Endothelial cell of umbilical vein (primary cell): ENCODE data around the gene FAM83F. TPM values are rescaled to one million over a fixed set of nuclear protein-coding genes. Genes with fewer than 3 reads are reported as not detected.

Experiments used
- BruUV-seq: library from RNA; stranded (reverse); fragments of 400-500 nt; replicated peaks from 2 replicates; lab custom pipeline; 2021; lab: Mats Ljungman, UMichigan
- CTCF ChIA-PET: fragments of 300-600, 350-600 bp; sonication (Branson Sonifier 250); formaldehyde crosslinking; loops from one replicate; lab custom pipeline; 2021; ENCODE audit warnings: antibody characterized with exemption, inconsistent platforms; lab: Charles Lee
- POLR2A ChIA-PET: fragments of 300-600, 350-600 bp; sonication (Branson Sonifier 250); formaldehyde crosslinking; loops from one replicate; lab custom pipeline; 2021; ENCODE audit warnings: antibody characterized with exemption, inconsistent platforms; lab: Charles Lee
- DNase-seq: peaks from one replicate; pipeline ENCODE4 v3.0.0-alpha.2; 2011; ENCODE audit warnings: low read depth, low spot score
- FAIRE-seq: peaks from 2 replicates; lab custom pipeline; 2011; peaks lifted over from hg19 to GRCh38; lab: Jason Lieb, UNC
- H2AFZ ChIP-seq: 2 replicates; pipeline ENCODE4 v1.6.0; 2012; ENCODE audit warnings: low read depth, low read length, control low read depth, inconsistent platforms
- H3K27ac ChIP-seq: 2 replicates; pipeline ENCODE4 v1.5.1; 2011; ENCODE audit warnings: low read depth, mild to moderate bottlenecking, control low read depth, low read length, moderate library complexity; ENCODE audit not compliant: insufficient read depth
- H3K27me3 ChIP-seq, 2 experiments: 2 replicates each; pipeline versions ENCODE4 v1.6.0 to v1.6.1; 2011; ENCODE audit warnings: low read length in 2 of 2, mixed read lengths in 1 of 2; ENCODE audit not compliant: control insufficient read depth in 2 of 2, insufficient read depth in 2 of 2
- H3K36me3 ChIP-seq, 2 experiments: 2 replicates in 1 of 2; 3 replicates in 1 of 2; pipeline ENCODE4 v1.5.1; 2011; ENCODE audit warnings: low read length in 2 of 2, mild to moderate bottlenecking in 1 of 2, moderate library complexity in 1 of 2; ENCODE audit not compliant: control insufficient read depth in 2 of 2, insufficient read depth in 2 of 2; ENCODE audit errors: extremely low read depth in 1 of 2
- H3K4me1 ChIP-seq: 3 replicates; pipeline ENCODE4 v1.5.1; 2011; ENCODE audit warnings: mild to moderate bottlenecking, low read length; ENCODE audit not compliant: control insufficient read depth, insufficient read depth; ENCODE audit errors: extremely low read depth
- H3K4me2 ChIP-seq: 2 replicates; pipeline ENCODE4 v1.6.1; 2011; ENCODE audit warnings: low read length, control low read depth, mixed read lengths; ENCODE audit not compliant: insufficient read depth
- H3K4me3 ChIP-seq, 3 experiments: fragments of 200-600 bp in 1 of 3; sonication (generic), shearing (Covaris generic) in 1 of 3; replicated peaks in 1 of 3; 2 replicates each; pipeline ENCODE4 v1.5.1; 2011 to 2016; ENCODE audit warnings: control low read depth in 3 of 3, low read length in 3 of 3, mild to moderate bottlenecking in 2 of 3, inconsistent platforms in 1 of 3, low read depth in 1 of 3, moderate library complexity in 1 of 3; ENCODE audit not compliant: insufficient read depth in 1 of 3
- H3K79me2 ChIP-seq: 2 replicates; pipeline ENCODE4 v1.6.0; 2012; ENCODE audit warnings: low read length, inconsistent platforms; ENCODE audit not compliant: control insufficient read depth, insufficient read depth
- H3K9ac ChIP-seq: replicated peaks from 2 replicates; pipeline ENCODE3; 2011; ENCODE audit warnings: low read length, control low read depth; ENCODE audit not compliant: insufficient read depth; ENCODE audit errors: extremely low read depth
- H3K9me1 ChIP-seq: replicated peaks from 3 replicates; pipeline ENCODE4 v1.6.0; 2011; ENCODE audit warnings: mild to moderate bottlenecking, low read length; ENCODE audit not compliant: control insufficient read depth, insufficient read depth; ENCODE audit errors: extremely low read depth
- H3K9me3 ChIP-seq: replicated peaks from 2 replicates; pipeline ENCODE4 v1.5.1; 2012; ENCODE audit warnings: low read length, inconsistent platforms; ENCODE audit not compliant: control insufficient read depth, insufficient read depth
- H4K20me1 ChIP-seq: replicated peaks from 2 replicates; pipeline ENCODE3; 2011; ENCODE audit warnings: mild to moderate bottlenecking, low read length; ENCODE audit not compliant: control insufficient read depth, insufficient read depth; ENCODE audit errors: extremely low read depth
- CTCF ChIP-seq, 2 donors: IDR thresholded peaks; 1 replicate in 1 of 2; 2 replicates in 1 of 2; pipeline ENCODE4 v1.5.1; 2011; ENCODE audit warnings: low read length in 2 of 2, mild to moderate bottlenecking in 2 of 2, moderate library complexity in 2 of 2, control low read depth in 1 of 2, inconsistent platforms in 1 of 2, low read depth in 1 of 2; ENCODE audit not compliant: insufficient read depth in 1 of 2; ENCODE audit errors: extremely low read depth in 1 of 2
- EZH2 ChIP-seq: IDR thresholded peaks from 2 replicates; pipeline ENCODE4 v1.6.1; 2012; ENCODE audit warnings: borderline replicate concordance, low read depth, mild to moderate bottlenecking, moderate library complexity, low read length, inconsistent platforms; ENCODE audit not compliant: severe bottlenecking
- FOS ChIP-seq: IDR thresholded peaks from 2 replicates; pipeline ENCODE4 v1.6.1; 2011; ENCODE audit warnings: mild to moderate bottlenecking, low read length, moderate library complexity, borderline replicate concordance; ENCODE audit not compliant: insufficient read depth
- GATA2 ChIP-seq: IDR thresholded peaks from 2 replicates; pipeline ENCODE4 v1.7.0; 2011; ENCODE audit warnings: low read depth, mild to moderate bottlenecking, moderate library complexity, mixed read lengths, low read length; ENCODE audit not compliant: insufficient read length, insufficient read depth
- JUN ChIP-seq: IDR thresholded peaks from 2 replicates; pipeline ENCODE4 v1.6.1; 2011; ENCODE audit warnings: borderline replicate concordance, low read depth; ENCODE audit not compliant: insufficient read length, insufficient read depth
- MYC ChIP-seq: IDR thresholded peaks from one replicate; pipeline ENCODE4 v1.6.1; 2011; ENCODE audit warnings: mild to moderate bottlenecking, low read depth, low read length
- POLR2A ChIP-seq: IDR thresholded peaks from 2 replicates; pipeline ENCODE4 v1.6.1; 2012; ENCODE audit warnings: low read depth, mild to moderate bottlenecking, control low read depth, low read length
- dilution Hi-C: fragments of 300-500 bp; cut with MboI; formaldehyde crosslinking; loops from one replicate; pipeline ENCODE4 v1.15.0; 2019; ENCODE audit warnings: low sequenced_read_pairs; ENCODE audit not compliant: extremely low pct_ligation_motif_present
- intact Hi-C: fragments of 100-400 bp; cut with micrococcal nuclease; formaldehyde crosslinking; loops from one replicate; pipeline ENCODE4 v1.10.0; 2022
- polyA plus RNA-seq, 4 experiments: library from polyadenylated mRNA; depleted of rRNA in 3 of 4; stranded (reverse) in 3 of 4; unstranded in 1 of 4; fragments of >200 nt; gene quantifications; 2 replicates each; pipeline versions ENCODE4 v1.2.1 to v1.2.3, GENCODE V29; 2011 to 2012; ENCODE audit warnings: missing spikeins in 1 of 4
- total RNA-seq: library from RNA; stranded (reverse); gene quantifications from 2 replicates; pipeline ENCODE4 v1.2.3, GENCODE V29; 2021

The FAM83F gene
- total and polyA plus RNA-seq, 2 donors (not counting 3 experiments of a cell fraction or from before 2014, with no cell fraction given), result not detected

DNA sequence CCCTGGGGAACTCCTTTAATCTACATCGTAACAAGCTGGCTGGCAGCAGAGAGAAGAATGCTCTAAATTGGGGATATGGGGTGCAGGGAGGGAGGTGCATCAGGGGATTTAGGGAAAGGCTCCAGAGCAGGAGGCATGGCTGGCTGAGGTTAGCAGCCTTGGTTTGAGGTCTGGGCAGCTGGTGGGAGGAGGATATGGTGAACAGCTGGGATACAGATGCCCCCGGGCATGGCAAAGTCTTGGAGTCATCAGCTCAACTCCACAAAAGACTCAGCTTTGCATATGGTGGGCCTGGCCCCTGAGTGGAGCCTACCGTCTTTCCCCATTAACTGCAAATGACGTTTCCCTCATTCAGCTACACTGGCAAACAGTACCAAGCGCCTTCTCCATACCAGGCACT is 5.4 kb downstream of the FAM83F start:
- no peak overlapping the region for H3K4me2 ChIP-seq
- no peaks in the 10 kb centered on the region for H4K20me1 ChIP-seq
- no peaks in the 10 kb centered on the region for H3K9me3 ChIP-seq
- no peak for TF ChIP-seq FOS
- no peak for TF ChIP-seq GATA2
- no peak for TF ChIP-seq EZH2
- TF ChIP-seq POLR2A, result no peak
- no peak for TF ChIP-seq MYC
- no peak for TF ChIP-seq CTCF (IDR thresholded peaks at IDR 0.05; ENCODE audit: extremely low read depth in 1 of 2, insufficient read depth in 1 of 2, low read depth in 1 of 2, low read length in 2 of 2)
- no peak for TF ChIP-seq JUN
- CTCF ChIA-PET, result interaction anchor here (0.5 to 3.9 kb wide), 6 partner anchors 10 to 466 kb away, joined by 3 to 16 read pairs (median 5); no protein-coding TSS in a partner anchor
- no peaks in the 10 kb centered on the region for H3K4me1 ChIP-seq
- peaks cover 11 to 15% of the 10 kb centered on the region in 2 experiments for H3K27me3 ChIP-seq
- H2AFZ ChIP-seq, result no peak overlapping the region
- H3K27ac ChIP-seq, result no peak overlapping the region
- DNase-seq (no peak), FAIRE-seq (no peak)
- H3K9ac ChIP-seq, result no peak overlapping the region
- dilution Hi-C loops, result loop anchor here (25.0 kb wide), 1 partner anchor 438 kb away; the partner anchor contains the start of gene CACNA1I
- no peaks in the 10 kb centered on the region for H3K36me3 ChIP-seq
- H3K4me3 ChIP-seq, result no peak overlapping the region
- H3K9me1 ChIP-seq, result no peaks in the 10 kb centered on the region
- POLR2A ChIA-PET, result no interaction called here
- no TSS peak for BruUV-seq
- H3K79me2 ChIP-seq, result no peaks in the 10 kb centered on the region
- intact Hi-C loops, result no loop called here
